Nasal cavity respiratory epithelium epithelial cell of viscerocranial mucosa (primary cell): Measurements from ENCODE around the gene CCL11. TPM values are rescaled to one million over a fixed set of nuclear protein-coding genes. Genes with fewer than 3 reads are reported as not detected.

Experiments used
- total RNA-seq: library from RNA; depleted of rRNA; stranded (reverse); fragments of >200 nt; gene quantifications from 2 replicates; pipeline ENCODE4 v1.2.3, GENCODE V29; 2014

The CCL11 gene
- not detected in 2 replicates for total RNA-seq

GRCh38 chr17:34285286-34285792, at the start of gene CCL11:
CCL11 (plus strand) TSS chr17:34285742; CDS start chr17:34285809, 67 bp downstream.

GRCh38 chr17:34254651-34255380, 30.7 kb upstream of the CCL11 start, which contains the start of gene CCL2:
CCL2 (plus strand) TSS chr17:34255285; CDS start chr17:34255350, 65 bp downstream.

GRCh38 chr17:34269969-34270368, 15.6 kb upstream of the CCL11 start, which contains the start of gene CCL7:
CCL7 (plus strand) TSS chr17:34270221; CDS start chr17:34270291, 70 bp downstream.

GRCh38 chr17:34319039-34319483, 33.5 kb downstream of the CCL11 start, which contains the start of gene CCL8:
CCL8 (plus strand) TSS chr17:34319435; CDS start chr17:34319502, 67 bp downstream.

Other genes with a start within 250 kb of the CCL11 start
- not detected in 2 replicates for gene CCL2, start 30.5 kb upstream of the CCL11 start, total RNA-seq
- gene CCL7, start 15.5 kb upstream of the CCL11 start, total RNA-seq = not detected in 2 replicates
- gene CCL8, start 33.7 kb downstream of the CCL11 start, total RNA-seq = not detected in 2 replicates
- gene CCL13, start 70.7 kb downstream of the CCL11 start, total RNA-seq = not detected in 2 replicates
- gene CCL1, start 77.5 kb downstream of the CCL11 start, total RNA-seq = not detected in 2 replicates